Stomach (tissue), 9 donors: ENCODE measurements around the gene SLC37A1. TPM values are rescaled to one million over a fixed set of nuclear protein-coding genes. Genes with fewer than 3 reads are reported as not detected.
A peak's percentile ranks its signal among the peaks of the same experiment; 100 is the strongest.

Source experiments
- DNase-seq, 2 donors: peaks; one replicate each; pipeline versions ENCODE4 v3.0.0 to v3.0.0-alpha.2; 2013 to 2019
- H3K27ac ChIP-seq, 5 donors: fragments of 200-600 bp in 4 of 5; sonication (generic) in 4 of 5; one replicate each; pipeline ENCODE4 v1.5.1; 2013 to 2019; ENCODE audit warnings: mild to moderate bottlenecking in 1 of 5, moderate library complexity in 1 of 5
- H3K27me3 ChIP-seq, 3 donors: fragments of 200-600 bp; sonication (generic); one replicate each; pipeline ENCODE4 v1.5.1; 2017 to 2019; ENCODE audit warnings: mixed run types in 1 of 3
- H3K36me3 ChIP-seq, 4 donors: fragments of 200-600 bp; sonication (generic); 1 replicate in 3 of 4; 2 replicates in 1 of 4; pipeline ENCODE4 v1.5.1; 2016 to 2019
- H3K4me1 ChIP-seq, 4 donors: fragments of 200-600 bp; sonication (generic); one replicate each; pipeline ENCODE4 v1.5.1; 2016 to 2019
- H3K4me3 ChIP-seq, 4 donors: fragments of 200-600 bp; sonication (generic) in 3 of 4; one replicate each; pipeline ENCODE4 v1.5.1; 2016 to 2019; ENCODE audit warnings: mild to moderate bottlenecking in 1 of 4
- H3K9me3 ChIP-seq, 4 donors: fragments of 200-600 bp; sonication (generic); one replicate each; pipeline ENCODE4 v1.5.1; 2016 to 2019
- EP300 ChIP-seq: sonication (generic); formaldehyde crosslinking; IDR thresholded peaks from one replicate; pipeline ENCODE4 v1.6.1; 2017; ENCODE audit warnings: antibody characterized with exemption
- POLR2A ChIP-seq, 4 donors: fragments of 450-650 bp; IDR thresholded peaks; one replicate each; pipeline ENCODE4 v1.6.1; 2016; ENCODE audit warnings: antibody characterized with exemption in 4 of 4, control low read depth in 2 of 4, mild to moderate bottlenecking in 1 of 4, moderate library complexity in 1 of 4
- POLR2AphosphoS5 ChIP-seq, 3 donors: sonication (generic); formaldehyde crosslinking; IDR thresholded peaks; one replicate each; pipeline ENCODE4 v1.6.1; 2016; ENCODE audit warnings: antibody characterized with exemption in 3 of 3
- WGBS, 5 donors: extraction: QIAGEN DNeasy Blood & Tissue Kit in 3 of 5; methylation state at CpG; one replicate each; pipeline versions ENCODE4 v1.1.5 to v1.1.7; 2013 to 2018; 5-methylcytosine and 5-hydroxymethylcytosine counted together
- intact Hi-C: fragments of 100-400 bp; cut with DNase I; formaldehyde crosslinking; loops from one replicate; pipeline ENCODE4 v1.15.1; 2023; ENCODE audit warnings: low total_unique reads
- polyA plus RNA-seq, 3 donors: library from polyadenylated mRNA; stranded (reverse); fragments of 200-250 nt; gene quantifications; one replicate each; pipeline ENCODE4 v1.2.3, GENCODE V29; 2013
- total RNA-seq, 5 donors: library from RNA; depleted of rRNA; stranded (reverse); fragments of >200 nt; gene quantifications; one replicate each; pipeline versions ENCODE4 v1.1.0 to v1.2.3, GENCODE V29; 2014 to 2016
- TF ChIP-seq, protein P1 (sequence below), 7 experiments: fragments of 450-650 bp in 4 of 7; fragments of 200-600 bp in 3 of 7; sonication (generic) in 3 of 7; IDR thresholded peaks; one replicate each; pipeline ENCODE4 v1.5.1; 2016 to 2019; ENCODE audit warnings: antibody characterized with exemption in 7 of 7, control low read depth in 2 of 7, mild to moderate bottlenecking in 1 of 7
- donor health status: healthy with polysubstance abuse.
- donor health status: Bipolar disorder and iron deficiency.
- donor health status: healthy.

The SLC37A1 gene
- total and polyA plus RNA-seq, 8 donors: 9.8 to 72.9 (median 18.1) TPM

DNA sequence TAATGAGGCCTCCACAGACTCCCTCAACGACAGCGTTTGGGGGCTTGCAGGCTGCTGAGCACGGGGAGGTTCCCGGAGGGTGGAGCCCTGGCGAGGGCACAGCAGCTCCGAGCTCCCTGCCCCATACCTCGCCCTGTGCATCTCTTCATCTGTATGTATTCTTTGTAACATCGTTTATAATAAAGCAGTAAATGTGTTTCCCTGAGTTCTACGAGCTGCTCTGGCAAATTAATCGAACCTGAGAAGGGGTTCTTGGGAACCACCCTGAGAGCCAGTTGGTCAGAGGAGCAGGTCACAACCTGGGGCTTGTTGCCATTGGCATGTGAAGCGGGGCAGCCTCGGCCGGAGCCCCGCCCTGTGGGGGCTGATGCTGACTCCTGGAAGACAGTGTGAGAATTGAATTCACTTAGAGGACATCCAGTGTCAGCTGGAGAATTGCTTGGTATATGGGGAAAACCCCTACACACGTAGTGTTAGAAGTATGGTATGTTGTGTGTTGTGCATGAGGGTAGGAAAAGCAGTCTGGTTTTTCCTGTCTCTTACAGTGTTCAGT lies 11.5 kb downstream of the SLC37A1 start:
- DNase-seq: peak in 1 of 2 donors; percentile 55
- peak overlapping the region; percentile 42 to 91 (median 82) for H3K27ac ChIP-seq
- 11 to 44% (median 18%) methylated on average over 15 of the region's 15 CpGs for WGBS, 5 donors
- no peaks in the 10 kb centered on the region for H3K27me3 ChIP-seq
- TF ChIP-seq POLR2AphosphoS5 (IDR thresholded peaks at IDR 0.05) (no peak), EP300 (no peak)
- H3K9me3 ChIP-seq: no peaks in the 10 kb centered on the region
- intact Hi-C loops: no loop called here
- peaks cover 8 to 43% (median 24%) of the 10 kb centered on the region in 4 donors for H3K36me3 ChIP-seq
- peaks cover 49 to 87% (median 64%) of the 10 kb centered on the region in 4 donors for H3K4me1 ChIP-seq
- H3K4me3 ChIP-seq: peak overlapping the region; percentile 16 to 35 (median 28)

DNA sequence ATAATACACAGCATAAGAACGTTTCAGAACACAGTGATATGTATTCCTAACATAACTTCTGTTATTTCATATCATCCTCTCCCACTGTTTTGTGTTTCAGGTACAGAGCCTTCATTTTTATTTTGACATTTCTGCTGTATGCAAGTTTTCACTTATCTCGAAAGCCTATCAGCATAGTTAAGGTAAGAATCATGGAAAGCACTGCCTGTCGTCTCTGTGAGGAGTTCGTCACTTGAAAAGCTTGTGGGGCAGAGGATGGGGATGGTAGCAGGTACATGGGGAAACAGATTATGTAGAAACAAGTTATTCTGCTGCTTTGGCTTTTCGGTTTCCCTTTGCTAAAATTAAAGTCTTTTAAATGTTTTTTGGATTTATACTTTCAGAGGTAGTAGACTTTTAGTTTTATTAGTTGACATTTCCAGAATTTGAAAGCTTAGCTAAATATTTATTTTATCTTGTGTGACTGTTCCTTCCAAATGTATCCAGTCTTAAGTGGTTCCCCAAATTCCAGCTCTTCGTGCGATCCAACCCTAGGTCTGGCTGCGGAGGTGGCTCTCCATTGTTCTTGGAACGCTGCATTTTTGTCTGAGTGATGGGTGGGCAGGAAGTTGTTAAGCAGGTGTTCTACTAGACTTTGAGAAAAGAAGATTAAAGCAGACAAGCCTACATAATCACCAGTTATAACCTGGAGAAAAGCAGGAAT lies 12.2 kb downstream of the SLC37A1 start:
- TF ChIP-seq, protein P1, sequence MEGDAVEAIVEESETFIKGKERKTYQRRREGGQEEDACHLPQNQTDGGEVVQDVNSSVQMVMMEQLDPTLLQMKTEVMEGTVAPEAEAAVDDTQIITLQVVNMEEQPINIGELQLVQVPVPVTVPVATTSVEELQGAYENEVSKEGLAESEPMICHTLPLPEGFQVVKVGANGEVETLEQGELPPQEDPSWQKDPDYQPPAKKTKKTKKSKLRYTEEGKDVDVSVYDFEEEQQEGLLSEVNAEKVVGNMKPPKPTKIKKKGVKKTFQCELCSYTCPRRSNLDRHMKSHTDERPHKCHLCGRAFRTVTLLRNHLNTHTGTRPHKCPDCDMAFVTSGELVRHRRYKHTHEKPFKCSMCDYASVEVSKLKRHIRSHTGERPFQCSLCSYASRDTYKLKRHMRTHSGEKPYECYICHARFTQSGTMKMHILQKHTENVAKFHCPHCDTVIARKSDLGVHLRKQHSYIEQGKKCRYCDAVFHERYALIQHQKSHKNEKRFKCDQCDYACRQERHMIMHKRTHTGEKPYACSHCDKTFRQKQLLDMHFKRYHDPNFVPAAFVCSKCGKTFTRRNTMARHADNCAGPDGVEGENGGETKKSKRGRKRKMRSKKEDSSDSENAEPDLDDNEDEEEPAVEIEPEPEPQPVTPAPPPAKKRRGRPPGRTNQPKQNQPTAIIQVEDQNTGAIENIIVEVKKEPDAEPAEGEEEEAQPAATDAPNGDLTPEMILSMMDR (IDR thresholded peaks at IDR 0.05): no peak
- TF ChIP-seq POLR2AphosphoS5 (IDR thresholded peaks at IDR 0.05) (no peak), EP300 (no peak), POLR2A (IDR thresholded peaks at IDR 0.05) (no peak)
- Histone ChIP-seq H3K27me3 (no peaks in the 10 kb centered on the region), H3K4me3 (no peak overlapping the region), H3K9me3 (no peaks in the 10 kb centered on the region), H3K4me1 (peaks cover 49 to 81% (median 62%) of the 10 kb centered on the region in 4 donors), H3K36me3 (peaks cover 6 to 39% (median 22%) of the 10 kb centered on the region in 4 donors), H3K27ac (peak overlapping the region; percentile 64 to 91 (median 82))
- 39 to 54% (median 46%) methylated on average over 9 of the region's 9 CpGs for WGBS, 5 donors
- intact Hi-C loops: no loop called here
- no peak for DNase-seq

DNA sequence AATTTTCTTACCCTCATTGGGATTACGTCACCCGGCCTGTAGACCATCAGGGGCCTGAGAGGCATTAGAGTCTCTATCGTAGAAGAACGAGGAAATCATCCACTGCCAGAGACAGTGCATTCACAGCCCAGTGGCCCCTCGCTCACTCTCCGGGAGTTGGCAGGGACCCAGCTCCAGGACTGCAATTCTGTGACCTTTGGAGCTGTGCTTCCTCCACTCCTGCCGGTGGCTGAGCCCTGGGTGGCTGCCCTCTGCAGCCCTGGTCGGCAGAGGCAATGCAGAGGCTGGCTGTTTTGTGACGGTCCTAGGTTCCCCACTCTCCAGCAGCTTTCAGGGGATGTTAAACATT lies 12.7 kb downstream of the SLC37A1 start:
- H3K36me3 ChIP-seq: peaks cover 7 to 38% (median 22%) of the 10 kb centered on the region in 4 donors
- H3K9me3 ChIP-seq: no peaks in the 10 kb centered on the region
- intact Hi-C loops: no loop called here
- DNase-seq: peak; percentile 73 to 79
- WGBS, 5 donors: 21 to 49% (median 36%) methylated on average over 7 to 9 of the region's 9 CpGs
- TF ChIP-seq POLR2AphosphoS5 (IDR thresholded peaks at IDR 0.05): no peak
- TF ChIP-seq POLR2A (IDR thresholded peaks at IDR 0.05): no peak
- TF ChIP-seq, protein P1 (IDR thresholded peaks at IDR 0.05): no peak
- TF ChIP-seq EP300: no peak
- H3K4me1 ChIP-seq: peaks cover 49 to 81% (median 63%) of the 10 kb centered on the region in 4 donors
- peak overlapping the region; percentile 60 to 91 (median 82) for H3K27ac ChIP-seq
- H3K4me3 ChIP-seq: peak overlapping the region in 1 of 4 donors; percentile 0
- no peaks in the 10 kb centered on the region for H3K27me3 ChIP-seq

DNA sequence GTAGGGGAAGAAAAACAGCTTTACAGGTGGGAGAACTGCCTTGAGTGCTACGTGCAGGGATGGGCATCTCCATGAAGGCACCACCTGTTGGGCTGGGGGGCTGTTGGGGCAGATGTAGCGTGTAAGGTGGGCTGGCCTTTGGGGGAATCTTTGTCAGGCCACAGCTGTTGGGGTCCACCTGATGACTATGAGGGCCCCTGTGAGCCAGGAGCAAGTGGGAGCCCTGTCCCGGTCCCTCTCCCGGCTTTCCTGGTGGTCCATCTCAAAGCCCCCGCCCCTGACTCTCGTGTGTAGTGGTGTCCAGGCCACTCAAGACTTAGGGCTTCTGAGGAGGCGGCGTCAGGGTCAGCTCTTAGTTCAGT lies 13.5 kb downstream of the SLC37A1 start:
- TF ChIP-seq EP300 (no peak), POLR2A (IDR thresholded peaks at IDR 0.05) (no peak), POLR2AphosphoS5 (IDR thresholded peaks at IDR 0.05) (no peak)
- TF ChIP-seq, protein P1 (IDR thresholded peaks at IDR 0.05): no peak
- H3K9me3 ChIP-seq: no peaks in the 10 kb centered on the region
- H3K36me3 ChIP-seq: peaks cover 3 to 30% (median 18%) of the 10 kb centered on the region in 4 donors
- H3K27me3 ChIP-seq: no peaks in the 10 kb centered on the region
- WGBS, 5 donors: 84 to 93% (median 93%) methylated on average over 7 to 8 of the region's 8 CpGs
- H3K4me3 ChIP-seq: peak overlapping the region in 1 of 4 donors; percentile 13
- H3K27ac ChIP-seq: peak overlapping the region; percentile 51 to 91 (median 82)
- DNase-seq: no peak
- intact Hi-C loops: no loop called here
- peaks cover 49 to 81% (median 66%) of the 10 kb centered on the region in 4 donors for H3K4me1 ChIP-seq
